HepG2 (cell line): Measurements from ENCODE around the gene NOM1. TPM values are rescaled to one million over a fixed set of nuclear protein-coding genes. Genes with fewer than 3 reads are reported as not detected.

Source experiments
- ATAC-seq: fragments of 200-7000 bp; cut with Tn5 transposase; 3 replicates; pipeline ENCODE4 v1.9.1; 2020; ENCODE audit warnings: mild to moderate bottlenecking, moderate library complexity
- BruUV-seq: library from RNA; stranded (reverse); fragments of 400-500 nt; replicated peaks from 2 replicates; lab custom pipeline; 2021; lab: Mats Ljungman, UMichigan
- CTCF ChIA-PET: fragments of 300-600 bp; formaldehyde crosslinking; extraction: SDS; loops from one replicate; lab custom pipeline; 2021; ENCODE audit warnings: low total read pairs, inconsistent platforms, low intra/inter-chr PET ratio; lab: Yijun Ruan, JAX
- POLR2A ChIA-PET: fragments of 350-600 bp; sonication (Branson Sonifier 250); formaldehyde crosslinking; loops from one replicate; lab custom pipeline; 2020; ENCODE audit warnings: antibody characterized with exemption, inconsistent platforms; lab: Yijun Ruan, JAX
- DNase-seq: peaks from one replicate; pipeline ENCODE4 v3.0.0-alpha.2; 2015; ENCODE audit warnings: low spot score
- FAIRE-seq: peaks from 3 replicates; lab custom pipeline; 2011; peaks lifted over from hg19 to GRCh38; lab: Jason Lieb, UNC
- H2AFZ ChIP-seq: one replicate; pipeline ENCODE4 v1.6.1; 2011; ENCODE audit warnings: low read length, inconsistent platforms
- H3K27ac ChIP-seq: fragments of 300-600 bp; 3 replicates; pipeline ENCODE4 v1.8.0; 2011; ENCODE audit warnings: mixed run types, mild to moderate bottlenecking, mixed read lengths, low read length, inconsistent platforms; ENCODE audit not compliant: insufficient read depth; ENCODE audit errors: extremely low read length
- H3K27me3 ChIP-seq, 2 experiments: fragments of 200-600 bp in 1 of 2; 2 replicates in 1 of 2; 3 replicates in 1 of 2; pipeline versions ENCODE4 v1.6.0 to v1.8.0; 2011; ENCODE audit warnings: low read length in 2 of 2, mild to moderate bottlenecking in 2 of 2, moderate library complexity in 2 of 2, inconsistent platforms in 1 of 2; ENCODE audit not compliant: insufficient read depth in 2 of 2, control insufficient read depth in 1 of 2
- H3K36me3 ChIP-seq, 2 experiments: fragments of 200-600 bp in 1 of 2; replicated peaks in 1 of 2; 2 replicates in 1 of 2; 3 replicates in 1 of 2; pipeline versions ENCODE4 v1.5.1 to v1.8.0; 2011; ENCODE audit warnings: low read length in 2 of 2, inconsistent platforms in 1 of 2; ENCODE audit not compliant: insufficient read depth in 2 of 2, control insufficient read depth in 1 of 2
- H3K4me1 ChIP-seq: 2 replicates; pipeline ENCODE4 v1.5.1; 2012; ENCODE audit warnings: low read length, inconsistent platforms; ENCODE audit not compliant: insufficient read depth
- H3K4me2 ChIP-seq: 2 replicates; pipeline ENCODE4 v1.6.0; 2011; ENCODE audit warnings: low read depth, low read length, inconsistent platforms
- H3K4me3 ChIP-seq, 3 experiments: fragments of 200-600 bp in 1 of 3; sonication (generic), shearing (Covaris generic) in 1 of 3; replicated peaks in 1 of 3; 2 replicates each; pipeline ENCODE4 v1.5.1; 2011 to 2016; ENCODE audit warnings: low read length in 3 of 3, inconsistent platforms in 2 of 3, low read depth in 2 of 3, mild to moderate bottlenecking in 2 of 3, control low read depth in 1 of 3, mixed read lengths in 1 of 3; ENCODE audit not compliant: insufficient read depth in 1 of 3
- H3K79me2 ChIP-seq: one replicate; pipeline ENCODE4 v1.6.1; 2011; ENCODE audit warnings: low read length, inconsistent platforms; ENCODE audit not compliant: insufficient read depth
- H3K9ac ChIP-seq: 2 replicates; pipeline ENCODE4 v1.6.0; 2011; ENCODE audit warnings: mild to moderate bottlenecking, low read depth, low read length, inconsistent platforms; ENCODE audit not compliant: insufficient read depth
- H3K9me3 ChIP-seq: 2 replicates; pipeline ENCODE4 v1.5.1; 2012; ENCODE audit warnings: mild to moderate bottlenecking, low read length
- H4K20me1 ChIP-seq: 2 replicates; pipeline ENCODE4 v1.6.0; 2011; ENCODE audit warnings: inconsistent platforms, mild to moderate bottlenecking, low read length, moderate library complexity; ENCODE audit not compliant: insufficient read depth
- DNMT1 ChIP-seq: sonication (generic); formaldehyde crosslinking; IDR thresholded peaks from 2 replicates; pipeline ENCODE4 v1.5.1; 2020; ENCODE audit warnings: mild to moderate bottlenecking, missing genetic modification reagents
- FOSL2 ChIP-seq: sonication (generic); formaldehyde crosslinking; IDR thresholded peaks from 2 replicates; pipeline ENCODE4 v1.4.0; 2020; ENCODE audit warnings: missing genetic modification reagents
- GATAD2A ChIP-seq: IDR thresholded peaks from 2 replicates; pipeline ENCODE4 v1.6.1; 2016
- HMGA1 ChIP-seq: sonication (generic); formaldehyde crosslinking; conservative IDR thresholded peaks from 2 replicates; pipeline ENCODE4 v1.4.0; 2020; ENCODE audit warnings: missing genetic modification reagents
- NKX3-1 ChIP-seq: sonication (generic); formaldehyde crosslinking; IDR thresholded peaks from 2 replicates; pipeline ENCODE4 v1.5.0; 2020; ENCODE audit warnings: missing genetic modification reagents
- RXRB ChIP-seq: IDR thresholded peaks from 2 replicates; pipeline ENCODE4 v1.6.1; 2016; ENCODE audit warnings: borderline replicate concordance, missing genetic modification reagents, missing compliant biosample characterization
- STAG1 ChIP-seq: sonication (generic); formaldehyde crosslinking; IDR thresholded peaks from 2 replicates; pipeline ENCODE4 v1.4.0; 2020; ENCODE audit warnings: missing genetic modification reagents
- TARDBP ChIP-seq: sonication (generic); formaldehyde crosslinking; IDR thresholded peaks from 2 replicates; pipeline ENCODE4 v1.8.0; 2022; ENCODE audit warnings: mild to moderate bottlenecking, missing genetic modification reagents
- ZNF382 ChIP-seq: sonication (generic); formaldehyde crosslinking; IDR thresholded peaks from 2 replicates; pipeline ENCODE4 v1.5.0; 2020; ENCODE audit warnings: missing genetic modification reagents, mild to moderate bottlenecking, borderline replicate concordance
- ZNF501 ChIP-seq: sonication (generic); formaldehyde crosslinking; IDR thresholded peaks from 2 replicates; pipeline ENCODE4 v1.5.1; 2020; ENCODE audit warnings: mild to moderate bottlenecking, moderate library complexity, missing genetic modification reagents
- ZNF572 ChIP-seq: sonication (generic); formaldehyde crosslinking; IDR thresholded peaks from 2 replicates; pipeline ENCODE4 v1.5.1; 2020; ENCODE audit warnings: mild to moderate bottlenecking, missing genetic modification reagents
- ZNF589 ChIP-seq: sonication (generic); formaldehyde crosslinking; conservative IDR thresholded peaks from 2 replicates; pipeline ENCODE4 v1.8.0; 2022; ENCODE audit warnings: mild to moderate bottlenecking, moderate library complexity, missing genetic modification reagents
- ZNF660 ChIP-seq: sonication (generic); formaldehyde crosslinking; IDR thresholded peaks from 2 replicates; pipeline ENCODE4 v1.5.1; 2020; ENCODE audit warnings: mild to moderate bottlenecking, low read depth, missing genetic modification reagents, borderline replicate concordance
- WGBS: methylation state at CpG from one replicate; pipeline ENCODE4 v1.1.6; 2017; ENCODE audit warnings: low lambda C conversion rate; 5-methylcytosine and 5-hydroxymethylcytosine counted together
- in situ Hi-C: cut with HindIII; loops from 2 replicates; pipeline ENCODE4 v1.10.0; 2017; ENCODE audit warnings: low pct_unique_long_range_greater_than_20kb; ENCODE audit not compliant: extremely low pct_ligation_motif_present
- intact Hi-C: fragments of 100-400 bp; cut with micrococcal nuclease; formaldehyde crosslinking; loops from one replicate; pipeline ENCODE4 v1.10.0; 2022; ENCODE audit not compliant: unreplicated experiment
- polyA plus RNA-seq, 8 experiments: library from polyadenylated mRNA; depleted of rRNA in 3 of 8; stranded (reverse) in 7 of 8; unstranded in 1 of 8; fragments of >200 nt; fragmentation: Illumina TruSeq in 4 of 8; extraction: Trizol in 4 of 8; gene quantifications; 2 replicates each; pipeline versions ENCODE4 v1.2.1 to v1.2.3, GENCODE V29; 2011 to 2016; ENCODE audit warnings: low read depth in 4 of 8, missing spikeins in 1 of 8, mixed read lengths in 1 of 8; ENCODE audit not compliant: insufficient read depth in 1 of 8
- total RNA-seq, 5 experiments: library from RNA; depleted of rRNA; stranded (reverse); fragments of >200 nt; fragmentation: Illumina TruSeq; extraction: Trizol; gene quantifications; 2 replicates each; pipeline ENCODE4 v1.2.3, GENCODE V29; 2016; ENCODE audit warnings: low read depth in 1 of 5
- TF ChIP-seq, protein P1 (sequence below): sonication (generic); formaldehyde crosslinking; IDR thresholded peaks from 2 replicates; pipeline ENCODE4 v1.5.0; 2020; ENCODE audit warnings: mild to moderate bottlenecking, missing genetic modification reagents, moderate library complexity
- TF ChIP-seq, protein P2 (sequence below): fragments of 450-650 bp; IDR thresholded peaks from 2 replicates; pipeline ENCODE4 v1.6.1; 2017
- TF ChIP-seq, protein P3 (sequence below): sonication (generic); formaldehyde crosslinking; IDR thresholded peaks from 2 replicates; pipeline ENCODE4 v1.4.0; 2020; ENCODE audit warnings: missing genetic modification reagents

The NOM1 gene
- total and polyA plus RNA-seq, 2 of the 13 experiments (the other 11 are each of a cell fraction or from before 2014, with no cell fraction given) = 14.2 to 26.2 TPM

DNA sequence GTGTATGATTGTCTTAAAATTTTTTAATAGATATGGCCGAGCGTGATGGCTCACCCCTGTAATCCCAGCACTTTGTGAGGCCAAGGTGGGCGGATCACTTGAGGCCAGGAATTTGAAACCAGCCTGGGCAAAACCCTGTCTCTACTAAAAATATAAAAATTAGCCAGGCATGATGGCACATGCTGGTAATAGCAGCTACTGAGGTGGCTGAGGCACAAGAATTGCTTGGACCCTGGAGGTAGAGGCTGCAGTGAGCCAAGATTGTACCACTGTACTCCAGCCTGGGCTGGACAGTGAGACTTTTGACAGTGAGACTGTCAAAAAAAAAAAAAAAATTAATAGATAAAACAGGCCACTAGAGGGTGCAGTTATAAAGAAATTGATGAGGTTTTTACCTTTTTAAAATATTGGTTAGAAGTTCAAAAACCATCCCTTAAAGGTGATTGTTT lies 20.5 kb downstream of the NOM1 start:
- Histone ChIP-seq H3K36me3 (peaks cover 20 to 50% of the 10 kb centered on the region in 2 experiments; a peak in 4 of 5 replicates), H3K27ac (no peak overlapping the region), H3K27me3 (no peaks in the 10 kb centered on the region), H3K9ac (no peak overlapping the region), H3K79me2 (no peaks in the 10 kb centered on the region)
- BruUV-seq = no TSS peak
- in situ Hi-C loops = loop anchor here (25.0 kb wide), 1 partner anchor 292 kb away; no protein-coding TSS in a partner anchor
- FAIRE-seq = no peak
- TF ChIP-seq, protein P1, sequence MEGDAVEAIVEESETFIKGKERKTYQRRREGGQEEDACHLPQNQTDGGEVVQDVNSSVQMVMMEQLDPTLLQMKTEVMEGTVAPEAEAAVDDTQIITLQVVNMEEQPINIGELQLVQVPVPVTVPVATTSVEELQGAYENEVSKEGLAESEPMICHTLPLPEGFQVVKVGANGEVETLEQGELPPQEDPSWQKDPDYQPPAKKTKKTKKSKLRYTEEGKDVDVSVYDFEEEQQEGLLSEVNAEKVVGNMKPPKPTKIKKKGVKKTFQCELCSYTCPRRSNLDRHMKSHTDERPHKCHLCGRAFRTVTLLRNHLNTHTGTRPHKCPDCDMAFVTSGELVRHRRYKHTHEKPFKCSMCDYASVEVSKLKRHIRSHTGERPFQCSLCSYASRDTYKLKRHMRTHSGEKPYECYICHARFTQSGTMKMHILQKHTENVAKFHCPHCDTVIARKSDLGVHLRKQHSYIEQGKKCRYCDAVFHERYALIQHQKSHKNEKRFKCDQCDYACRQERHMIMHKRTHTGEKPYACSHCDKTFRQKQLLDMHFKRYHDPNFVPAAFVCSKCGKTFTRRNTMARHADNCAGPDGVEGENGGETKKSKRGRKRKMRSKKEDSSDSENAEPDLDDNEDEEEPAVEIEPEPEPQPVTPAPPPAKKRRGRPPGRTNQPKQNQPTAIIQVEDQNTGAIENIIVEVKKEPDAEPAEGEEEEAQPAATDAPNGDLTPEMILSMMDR (CRISPR knock-in tag) = 0 out of 2 replicates have a peak, but pooled peaks have one; percentile 22
- TF ChIP-seq STAG1 (CRISPR knock-in tag) = peak; percentile 49; the same call in 1 of the 2 replicates
- no peak for TF ChIP-seq RXRB
- TF ChIP-seq DNMT1 = no peak
- TF ChIP-seq, all 625 proteins: peak for 2
- ATAC-seq (peak; percentile 60), DNase-seq (no peak)
- Histone ChIP-seq H2AFZ (no peak overlapping the region), H3K4me3 (no peak overlapping the region), H3K4me2 (no peak overlapping the region), H4K20me1 (no peaks in the 10 kb centered on the region), H3K4me1 (no peaks in the 10 kb centered on the region), H3K9me3 (no peaks in the 10 kb centered on the region)
- 95% methylated on average over 3 of the region's 3 CpGs for WGBS
- intact Hi-C loops = no loop called here
- ChIA-PET POLR2A (no interaction called here), CTCF (interaction anchor here (1.8 kb wide), 1 partner anchor 281 kb away, joined by 3 read pairs; no protein-coding TSS in a partner anchor)

DNA sequence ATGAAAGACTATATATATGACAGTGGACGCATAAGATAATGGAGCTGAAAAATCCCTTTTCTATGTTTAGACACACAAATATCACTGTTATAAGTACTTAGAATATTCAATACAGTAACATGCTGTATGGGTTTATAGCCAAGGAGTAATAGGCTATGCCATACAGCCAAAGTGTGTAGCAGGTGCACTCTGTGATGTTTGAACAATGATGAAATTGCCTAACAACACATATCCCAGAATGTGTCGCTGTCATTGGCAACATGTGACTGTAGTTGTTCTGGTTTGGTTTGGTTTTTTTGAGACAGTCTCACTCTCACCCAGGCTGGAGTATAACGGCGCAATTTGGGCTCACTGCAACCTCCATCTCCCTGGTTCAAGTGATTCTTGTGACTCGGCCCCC lies 26.1 kb downstream of the NOM1 start:
- Histone ChIP-seq H3K79me2 (no peaks in the 10 kb centered on the region), H3K4me1 (no peaks in the 10 kb centered on the region), H3K27ac (no peak overlapping the region), H3K36me3 (peaks cover 1 to 11% of the 10 kb centered on the region in 2 experiments; a peak in 2 of 5 replicates), H3K27me3 (no peaks in the 10 kb centered on the region), H3K4me2 (no peak overlapping the region), H3K4me3 (no peak overlapping the region), H3K9me3 (peaks cover 9% of the 10 kb centered on the region; the same call in 1 of the 2 replicates), H2AFZ (no peak overlapping the region), H3K9ac (no peak overlapping the region), H4K20me1 (no peaks in the 10 kb centered on the region)
- WGBS = 89% methylated on average over 4 of the region's 5 CpGs
- BruUV-seq = no TSS peak
- intact Hi-C loops (no loop called here), in situ Hi-C loops (no loop called here)
- ChIA-PET CTCF (no interaction called here), POLR2A (no interaction called here)
- FAIRE-seq (no peak), ATAC-seq (no peak; the same call in 2 of the 3 replicates), DNase-seq (no peak)
- TF ChIP-seq ZNF660 = no peak
- no peak for TF ChIP-seq ZNF572 (CRISPR knock-in tag)
- no peak for TF ChIP-seq HMGA1 (CRISPR knock-in tag)
- TF ChIP-seq FOSL2 (CRISPR knock-in tag) = no peak
- no peak for TF ChIP-seq ZNF589 (CRISPR knock-in tag)
- no peak for TF ChIP-seq ZNF501 (CRISPR knock-in tag)
- TF ChIP-seq ZNF382 = no peak
- TF ChIP-seq, protein P2, sequence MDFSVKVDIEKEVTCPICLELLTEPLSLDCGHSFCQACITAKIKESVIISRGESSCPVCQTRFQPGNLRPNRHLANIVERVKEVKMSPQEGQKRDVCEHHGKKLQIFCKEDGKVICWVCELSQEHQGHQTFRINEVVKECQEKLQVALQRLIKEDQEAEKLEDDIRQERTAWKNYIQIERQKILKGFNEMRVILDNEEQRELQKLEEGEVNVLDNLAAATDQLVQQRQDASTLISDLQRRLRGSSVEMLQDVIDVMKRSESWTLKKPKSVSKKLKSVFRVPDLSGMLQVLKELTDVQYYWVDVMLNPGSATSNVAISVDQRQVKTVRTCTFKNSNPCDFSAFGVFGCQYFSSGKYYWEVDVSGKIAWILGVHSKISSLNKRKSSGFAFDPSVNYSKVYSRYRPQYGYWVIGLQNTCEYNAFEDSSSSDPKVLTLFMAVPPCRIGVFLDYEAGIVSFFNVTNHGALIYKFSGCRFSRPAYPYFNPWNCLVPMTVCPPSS = no peak
- TF ChIP-seq TARDBP = no peak
- TF ChIP-seq GATAD2A (CRISPR knock-in tag) = no peak
- TF ChIP-seq NKX3-1 = no peak
- TF ChIP-seq, protein P3, sequence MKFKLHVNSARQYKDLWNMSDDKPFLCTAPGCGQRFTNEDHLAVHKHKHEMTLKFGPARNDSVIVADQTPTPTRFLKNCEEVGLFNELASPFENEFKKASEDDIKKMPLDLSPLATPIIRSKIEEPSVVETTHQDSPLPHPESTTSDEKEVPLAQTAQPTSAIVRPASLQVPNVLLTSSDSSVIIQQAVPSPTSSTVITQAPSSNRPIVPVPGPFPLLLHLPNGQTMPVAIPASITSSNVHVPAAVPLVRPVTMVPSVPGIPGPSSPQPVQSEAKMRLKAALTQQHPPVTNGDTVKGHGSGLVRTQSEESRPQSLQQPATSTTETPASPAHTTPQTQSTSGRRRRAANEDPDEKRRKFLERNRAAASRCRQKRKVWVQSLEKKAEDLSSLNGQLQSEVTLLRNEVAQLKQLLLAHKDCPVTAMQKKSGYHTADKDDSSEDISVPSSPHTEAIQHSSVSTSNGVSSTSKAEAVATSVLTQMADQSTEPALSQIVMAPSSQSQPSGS (CRISPR knock-in tag) = no peak
